CD4-positive, alpha-beta T cell treated with Interleukin-21 for 1 hour (primary cell): ENCODE measurements around the gene MYBPC1.
"Not testable (repeated sequence)": the region's sequence is repeated elsewhere in the genome, so short reads cannot be mapped to it uniquely, and the experiment has no call there.

Experiments used
- DNase-seq: peaks from one replicate; pipeline ENCODE4 v3.0.0-alpha.2; 2020

MYBPC1 gene

DNA sequence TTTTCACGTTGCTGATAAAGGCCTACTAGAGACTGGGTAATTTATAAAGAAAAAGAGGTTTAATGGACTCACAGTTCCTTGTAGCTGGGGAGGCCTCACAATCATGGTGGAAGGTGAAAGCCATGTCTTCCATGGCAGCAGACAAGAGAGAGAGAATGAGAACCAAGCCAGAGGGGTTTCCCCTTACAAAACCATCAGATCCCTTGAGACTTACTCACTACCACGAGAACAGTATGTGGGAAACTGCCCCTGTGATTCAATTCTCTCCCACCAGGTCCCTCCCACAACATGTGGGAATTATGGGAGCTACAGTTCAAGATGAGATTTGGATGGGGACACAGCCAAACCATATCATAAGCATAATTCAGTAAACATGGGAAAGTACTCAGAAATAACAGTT lies 65.9 kb downstream of the MYBPC1 start:
- DNase-seq, result not testable (repeated sequence)

DNA sequence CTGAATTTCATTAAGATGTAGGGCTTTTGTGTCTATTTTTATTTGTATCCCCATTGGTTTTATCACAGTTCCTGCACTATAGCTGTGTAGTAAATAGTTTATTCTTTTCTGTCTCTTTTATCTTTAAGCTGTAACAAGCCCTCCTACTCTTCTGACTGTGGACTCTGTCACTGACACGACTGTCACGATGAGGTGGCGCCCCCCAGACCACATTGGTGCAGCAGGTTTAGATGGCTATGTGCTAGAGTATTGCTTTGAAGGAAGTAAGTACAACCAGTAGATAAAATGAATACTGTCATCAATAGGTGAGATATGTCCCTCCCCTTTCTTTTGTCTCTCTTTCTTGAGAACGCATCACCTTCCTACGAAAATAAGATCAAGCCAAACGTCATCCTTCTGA lies 68.5 kb downstream of the MYBPC1 start:
- no peak for DNase-seq

DNA sequence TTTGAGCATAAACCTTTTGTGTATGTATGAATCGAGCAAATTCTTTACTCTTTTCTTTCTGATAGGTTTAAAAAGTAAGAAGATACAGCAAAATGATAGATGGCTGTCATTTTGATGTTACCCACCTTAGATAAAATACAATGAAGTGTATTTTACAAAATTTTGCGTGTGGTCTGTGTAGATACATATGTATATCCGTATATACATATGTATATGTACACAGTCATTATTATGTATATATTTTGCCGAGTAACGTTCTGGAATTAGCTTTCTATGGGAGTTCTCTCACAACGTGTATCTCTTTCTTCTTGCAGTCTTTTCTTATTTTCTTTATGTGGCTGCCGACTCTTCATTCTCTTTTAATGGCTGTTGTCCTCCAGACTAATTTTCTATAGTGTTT lies 70.2 kb downstream of the MYBPC1 start:
- DNase-seq, result no peak

DNA sequence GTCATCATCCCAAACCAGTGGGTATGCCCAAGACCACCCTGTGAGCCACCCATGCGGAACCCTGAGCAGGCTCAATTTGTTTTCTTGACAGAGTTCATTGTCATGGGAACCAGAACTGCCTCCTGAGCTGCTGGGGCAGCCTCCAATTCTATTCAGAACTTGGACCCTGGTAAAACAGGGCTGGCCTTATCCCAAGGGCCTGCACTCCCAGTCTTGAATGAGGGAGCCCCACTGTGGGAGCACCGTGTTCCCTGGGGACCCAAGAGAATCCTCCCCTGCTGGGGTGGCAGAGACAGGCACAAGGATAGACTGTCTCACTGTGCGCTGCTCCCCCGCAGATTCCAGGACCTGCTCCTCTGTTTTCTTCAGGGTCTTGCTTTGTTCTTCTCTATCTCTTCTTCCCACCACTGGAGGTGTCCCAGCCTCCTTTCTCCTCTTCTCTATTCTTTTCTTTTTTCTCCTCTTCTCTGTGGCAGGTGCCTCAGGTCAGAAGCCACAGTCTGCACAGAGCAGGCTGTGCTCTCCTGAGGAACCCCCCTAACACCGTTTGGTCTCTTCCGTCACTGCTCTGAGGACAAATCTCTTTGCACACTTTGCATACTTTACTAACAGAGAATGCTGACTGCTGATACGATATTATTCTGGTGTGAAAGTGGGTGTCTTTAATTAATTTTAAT lies 71.4 kb downstream of the MYBPC1 start:
- no peak for DNase-seq

DNA sequence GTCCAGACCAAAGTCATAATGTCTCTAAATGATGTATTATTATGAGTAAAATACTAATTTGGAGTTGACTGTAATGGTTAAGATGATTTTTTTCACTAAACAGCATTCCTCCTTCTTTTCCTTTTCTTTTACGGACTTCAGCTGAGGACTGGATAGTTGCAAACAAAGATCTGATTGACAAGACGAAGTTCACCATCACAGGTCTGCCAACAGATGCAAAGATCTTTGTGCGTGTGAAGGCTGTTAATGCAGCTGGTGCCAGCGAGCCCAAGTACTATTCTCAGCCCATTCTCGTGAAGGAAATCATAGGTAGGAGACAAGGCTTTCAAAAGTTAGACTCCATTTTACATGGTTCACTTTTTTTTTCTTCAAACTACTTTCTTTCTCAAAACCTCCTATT lies 72.8 kb downstream of the MYBPC1 start:
- DNase-seq, result no peak

DNA sequence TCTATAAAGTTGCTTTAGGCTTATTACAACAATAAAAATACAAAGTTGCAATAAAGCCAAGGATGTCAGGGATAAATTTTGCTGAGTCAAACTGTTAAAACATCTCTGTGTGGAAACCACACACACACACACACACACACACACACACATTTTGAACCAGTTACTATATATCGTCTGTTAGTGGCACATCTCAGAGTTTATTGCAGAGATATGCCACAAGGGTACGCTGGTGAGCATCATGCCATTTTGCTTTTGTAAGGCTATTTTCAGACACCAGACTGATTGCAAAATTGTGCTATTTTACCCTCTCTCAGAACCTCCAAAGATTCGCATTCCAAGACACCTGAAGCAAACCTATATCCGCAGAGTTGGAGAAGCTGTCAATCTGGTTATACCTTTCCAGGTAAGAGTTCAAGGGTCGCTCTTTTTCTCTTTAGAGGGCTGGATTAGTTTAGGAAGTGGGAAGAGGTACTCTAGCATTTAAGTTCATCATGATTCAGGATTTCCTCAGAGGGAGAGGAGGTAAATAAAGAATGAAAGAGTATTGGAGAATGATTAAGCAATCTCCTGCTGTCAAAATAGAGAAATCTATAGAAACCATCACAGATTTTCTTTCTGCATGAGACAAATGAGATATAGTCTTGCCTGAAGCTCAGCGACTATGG lies 75.4 kb downstream of the MYBPC1 start:
- DNase-seq, result peak; percentile 66

DNA sequence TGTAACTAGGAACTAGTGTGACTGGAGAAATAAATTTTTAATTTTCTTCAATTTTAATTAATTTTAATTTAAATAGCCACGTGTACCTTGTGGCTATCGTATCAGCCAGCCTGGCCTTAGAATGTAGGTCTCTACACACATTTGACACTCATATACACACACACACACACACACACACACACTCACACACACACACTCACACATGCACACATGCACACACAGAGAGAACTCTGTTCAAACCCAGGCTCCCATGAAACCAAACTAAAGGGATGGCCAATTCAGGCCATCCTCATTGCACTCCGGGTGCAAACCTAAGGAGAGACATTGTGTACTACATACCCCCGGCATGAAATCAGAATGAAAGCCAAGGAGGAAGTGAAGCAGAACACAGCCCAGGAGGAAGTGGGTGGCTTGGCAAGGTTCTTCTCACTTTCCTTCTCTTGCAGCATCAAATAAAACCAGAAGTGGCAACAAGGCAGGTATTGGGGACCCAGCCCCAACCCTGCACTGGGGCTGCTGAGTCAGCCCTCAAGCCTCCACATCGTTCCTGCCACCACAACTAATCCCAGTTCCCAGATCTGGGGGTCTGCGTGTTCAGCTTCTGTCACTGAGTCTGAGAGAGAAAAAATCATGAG lies 76.5 kb downstream of the MYBPC1 start:
- peak; percentile 42 for DNase-seq

DNA sequence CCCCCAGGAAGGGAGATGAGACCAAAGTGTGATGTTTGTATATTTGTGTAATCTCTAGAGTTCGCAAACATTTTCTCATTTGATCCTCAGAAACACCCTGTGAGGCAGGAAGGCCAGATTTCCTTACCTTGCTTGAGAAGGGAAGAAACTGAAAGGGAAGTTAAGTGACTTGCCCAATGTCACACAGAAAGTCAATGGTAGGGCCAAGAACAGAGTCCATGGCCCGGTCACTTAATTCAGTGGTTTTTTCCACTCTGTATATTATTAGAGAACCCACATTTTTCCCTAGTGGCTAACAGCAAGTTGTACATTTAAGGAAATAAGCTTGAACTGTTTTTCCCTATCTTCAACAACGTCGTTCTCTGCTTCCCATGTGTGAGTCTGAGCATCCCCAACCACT lies 77.1 kb downstream of the MYBPC1 start:
- no peak for DNase-seq

DNA sequence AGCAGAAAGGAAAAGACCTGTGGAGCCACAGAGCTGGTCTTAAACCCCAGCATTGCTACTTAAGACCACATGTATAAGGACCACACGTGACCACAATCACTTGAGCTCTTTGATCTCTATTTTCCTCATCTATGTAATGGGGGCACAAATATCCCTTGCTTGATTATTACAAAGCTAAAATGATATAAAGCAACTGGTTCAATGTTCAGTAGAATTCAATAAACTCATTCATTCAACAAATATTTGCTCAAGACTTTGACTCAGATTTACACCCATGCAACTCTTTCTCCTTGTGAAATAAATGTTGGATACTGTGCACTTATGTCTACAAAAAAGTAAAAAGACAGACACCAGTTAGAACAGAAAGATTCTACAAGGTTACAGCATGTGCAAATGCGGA lies 80.8 kb downstream of the MYBPC1 start:
- DNase-seq, result no peak

DNA sequence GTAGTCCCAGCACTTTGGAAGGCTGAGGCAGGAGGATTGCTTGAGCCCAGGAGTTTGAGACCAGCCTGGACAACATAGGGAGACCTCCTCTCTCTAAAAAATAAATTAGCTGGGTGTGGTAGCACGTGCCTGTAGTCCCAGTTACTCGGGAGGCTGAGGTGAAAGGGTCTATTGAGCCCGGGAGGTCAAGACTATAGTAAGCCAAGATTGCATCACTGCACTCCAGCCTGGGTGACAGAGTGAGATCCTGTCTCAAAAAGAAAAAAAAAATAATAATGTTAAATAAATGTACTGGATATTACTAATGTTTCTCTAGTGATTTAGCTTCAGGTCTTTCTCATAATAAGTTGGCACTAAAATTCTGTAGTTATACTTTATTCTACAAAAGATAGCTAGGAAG lies 81.7 kb downstream of the MYBPC1 start:
- not testable (repeated sequence) for DNase-seq

DNA sequence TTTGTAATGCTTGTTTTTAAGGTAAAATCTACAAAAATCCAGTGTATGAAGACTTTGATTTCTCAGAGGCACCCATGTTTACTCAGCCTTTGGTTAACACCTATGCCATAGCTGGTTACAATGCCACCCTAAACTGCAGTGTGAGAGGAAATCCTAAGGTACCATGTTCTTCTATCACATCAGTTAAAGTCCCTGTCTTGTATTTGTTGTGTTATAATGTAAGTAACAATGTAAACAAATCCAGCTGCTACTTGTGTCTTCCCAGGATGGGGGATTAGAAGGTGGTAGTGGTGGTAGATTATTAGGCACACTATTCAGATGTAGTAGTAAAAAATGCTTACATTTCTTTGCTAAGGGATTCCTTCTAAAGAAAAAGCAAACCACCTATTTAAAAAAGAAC lies 83.3 kb downstream of the MYBPC1 start:
- no peak for DNase-seq

DNA sequence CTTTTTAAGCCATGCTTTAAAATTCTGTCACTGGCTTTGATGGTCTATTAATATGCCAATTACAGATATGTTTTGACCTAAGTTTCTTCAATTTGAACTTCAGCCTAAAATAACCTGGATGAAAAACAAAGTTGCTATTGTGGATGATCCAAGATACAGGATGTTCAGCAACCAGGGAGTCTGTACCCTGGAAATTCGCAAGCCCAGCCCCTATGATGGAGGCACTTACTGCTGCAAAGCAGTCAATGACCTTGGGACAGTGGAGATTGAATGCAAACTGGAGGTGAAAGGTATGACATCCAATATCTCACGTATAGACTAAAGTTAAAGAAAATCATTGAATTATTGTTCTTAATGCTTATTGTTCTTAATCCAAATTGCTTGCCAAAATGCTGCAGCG lies 85.5 kb downstream of the MYBPC1 start:
- DNase-seq, result no peak

DNA sequence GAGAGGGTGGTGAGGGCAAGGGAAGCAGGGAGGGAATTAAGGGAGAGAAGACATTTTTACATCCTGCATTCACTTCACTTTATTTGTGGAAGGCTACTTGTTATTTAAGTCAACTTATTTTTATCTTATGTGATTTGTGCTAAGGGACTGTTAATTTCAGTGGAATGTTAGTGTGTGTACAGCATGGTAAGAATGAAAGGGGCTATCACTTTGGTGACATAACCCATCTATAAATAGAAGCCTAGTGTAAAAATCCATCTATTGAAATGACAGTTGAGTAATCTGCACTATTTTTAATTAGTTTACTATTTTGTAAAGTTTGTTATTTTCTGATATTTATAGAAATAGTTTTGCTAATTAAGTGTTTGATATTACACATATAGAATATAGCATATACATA lies 85.9 kb downstream of the MYBPC1 start:
- no peak for DNase-seq

DNA sequence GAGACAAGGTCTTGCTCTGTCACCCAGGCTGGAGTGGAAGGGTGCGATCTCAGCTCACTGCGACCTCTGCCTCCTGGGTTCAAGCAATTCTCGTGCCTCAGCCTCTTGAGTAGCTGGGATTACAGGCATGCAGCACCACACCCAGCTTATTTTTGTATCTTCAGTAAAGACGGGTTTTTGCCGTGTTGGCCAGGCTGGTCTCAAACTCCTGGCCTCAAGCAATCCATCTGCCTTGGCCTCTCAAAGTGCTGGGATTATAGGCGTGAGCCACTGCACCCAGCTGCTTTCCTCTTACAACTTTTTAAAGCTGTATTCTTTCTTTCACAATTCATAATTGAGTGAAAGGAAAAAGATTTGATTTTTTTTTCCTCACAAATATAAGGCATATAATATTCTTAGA lies 86.9 kb downstream of the MYBPC1 start:
- DNase-seq, result not testable (repeated sequence)

DNA sequence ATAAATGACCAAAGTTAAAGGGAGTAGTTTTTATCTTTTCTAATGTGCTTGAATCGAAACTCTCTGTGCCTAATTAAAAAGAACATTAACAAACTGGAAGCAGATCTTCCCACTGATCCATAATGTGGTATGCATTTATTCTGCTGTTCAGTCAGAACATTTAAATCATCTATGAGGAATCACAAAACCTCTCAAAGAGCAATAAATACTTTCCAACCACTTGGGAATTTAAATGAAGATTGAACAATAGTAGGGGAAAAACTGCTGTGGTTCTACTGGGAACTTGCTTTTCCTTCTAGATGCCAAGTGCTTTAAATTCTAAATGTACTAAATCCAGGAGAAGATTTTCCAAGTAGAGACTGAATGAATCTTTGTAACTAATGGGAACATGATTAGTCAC lies 90.3 kb downstream of the MYBPC1 start:
- no peak for DNase-seq

DNA sequence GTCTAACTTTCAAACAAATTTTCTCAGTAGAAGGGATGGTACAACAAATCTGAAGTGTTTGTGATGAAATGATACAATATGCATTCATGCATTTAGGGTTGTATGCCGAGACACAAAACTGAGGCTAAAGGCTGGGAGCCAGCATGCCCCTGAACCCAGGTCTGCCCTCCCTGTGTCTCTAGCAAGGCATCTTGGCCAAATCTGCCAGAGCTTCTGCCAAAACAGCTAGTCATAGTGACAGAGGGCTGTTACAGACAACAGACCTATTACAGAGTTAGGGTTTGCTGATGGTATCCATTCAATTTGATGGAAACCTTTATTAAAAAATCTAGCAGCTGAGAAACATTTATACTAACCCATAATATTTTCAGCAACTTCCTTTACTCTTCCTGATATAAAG lies 91.4 kb downstream of the MYBPC1 start:
- DNase-seq, result no peak

DNA sequence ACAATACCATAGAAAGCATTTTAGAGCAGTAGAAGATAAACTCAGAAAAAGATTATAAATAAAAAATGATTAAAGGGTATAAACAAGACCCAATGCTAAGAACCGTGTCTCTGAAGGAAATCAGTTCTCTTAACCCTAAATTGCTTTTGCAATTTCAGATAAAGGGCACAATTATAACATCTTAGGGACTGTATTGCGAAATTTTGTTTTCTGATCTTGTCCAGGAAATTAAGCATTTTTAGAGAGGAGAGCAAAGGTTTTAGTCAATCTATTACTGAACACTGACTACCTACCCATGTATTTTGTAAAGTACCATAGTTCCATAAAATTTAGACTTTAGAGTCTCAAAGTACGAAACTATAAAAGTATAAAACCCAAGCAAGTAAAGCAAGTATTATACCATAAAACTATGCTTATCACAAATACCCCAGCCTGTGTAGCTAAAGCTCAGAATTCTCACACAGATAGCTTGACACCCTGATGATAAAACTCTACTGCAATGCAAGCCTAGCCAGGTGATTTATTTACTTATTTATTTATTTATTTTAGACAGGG lies 95.8 kb downstream of the MYBPC1 start:
- no peak for DNase-seq

DNA sequence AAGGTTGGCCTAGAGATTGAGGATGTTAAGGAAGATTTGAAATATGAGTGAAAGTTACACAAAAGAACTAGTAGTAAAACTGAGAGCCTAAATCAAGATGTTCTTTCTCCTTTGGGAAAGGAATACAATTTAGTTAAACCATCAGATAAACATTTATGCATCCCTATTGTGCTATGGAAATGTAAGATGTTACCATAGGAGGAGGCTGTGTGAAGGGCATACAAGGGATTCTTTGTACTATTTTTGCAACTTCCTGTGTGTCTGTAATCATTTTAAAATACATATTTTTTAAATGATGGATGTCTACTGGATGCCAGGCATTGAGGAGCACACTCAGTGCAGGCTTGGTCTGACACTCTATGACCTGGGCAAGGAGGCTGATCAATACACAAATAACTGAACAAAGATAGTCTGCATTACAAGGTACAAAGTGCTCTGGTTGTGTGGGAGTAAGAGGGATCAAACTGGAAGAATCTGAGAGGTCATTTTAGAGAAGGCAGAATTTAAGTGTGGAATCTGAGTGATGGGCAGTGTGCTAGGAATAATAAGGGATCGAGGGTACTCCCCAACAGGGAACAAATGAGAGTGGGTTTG lies 96.8 kb downstream of the MYBPC1 start:
- DNase-seq, result no peak

DNA sequence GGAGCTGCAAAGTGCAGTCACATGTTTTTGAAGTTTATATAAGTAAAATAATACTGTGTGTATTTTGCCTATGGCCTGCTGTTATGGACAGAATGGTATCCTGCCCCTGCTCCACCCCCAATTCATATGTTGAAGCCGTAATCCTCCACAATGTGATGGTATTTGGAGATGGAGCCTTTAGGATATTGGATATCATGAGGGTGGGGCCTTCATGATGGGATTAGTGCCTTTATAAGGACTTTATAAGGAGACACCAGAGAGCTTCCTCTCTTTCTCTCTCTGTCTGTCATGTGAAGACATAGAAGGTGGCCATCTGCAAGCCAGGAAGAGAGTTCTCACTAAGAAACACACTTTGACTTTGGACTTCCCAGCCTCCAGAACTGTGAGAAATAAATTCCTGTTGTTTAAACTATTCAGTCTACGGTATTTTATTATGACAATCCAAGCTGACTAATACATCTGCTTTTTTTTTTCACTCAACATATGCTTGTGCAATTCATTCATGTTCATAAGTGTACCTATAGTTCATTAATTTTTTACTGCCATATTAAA lies 99.6 kb downstream of the MYBPC1 start:
- no peak for DNase-seq

DNA sequence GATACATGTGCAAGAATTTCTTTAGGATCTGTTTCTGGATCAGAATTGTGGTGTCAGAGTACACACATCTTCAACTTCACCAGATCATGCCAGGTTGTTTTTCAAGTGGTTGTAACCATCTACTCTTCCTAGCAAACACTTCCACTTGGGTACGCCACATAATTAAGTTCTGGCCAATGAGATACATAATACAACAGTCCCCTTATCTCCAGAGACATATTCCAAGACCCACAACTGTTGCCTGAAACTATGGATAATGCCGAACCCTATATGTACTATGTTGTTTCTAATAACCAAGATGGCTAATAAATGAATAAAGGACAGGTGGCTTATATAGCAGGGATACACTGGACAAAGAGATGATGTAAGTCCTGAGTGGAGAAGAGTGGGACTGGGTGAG lies 100.2 kb downstream of the MYBPC1 start:
- DNase-seq, result no peak

DNA sequence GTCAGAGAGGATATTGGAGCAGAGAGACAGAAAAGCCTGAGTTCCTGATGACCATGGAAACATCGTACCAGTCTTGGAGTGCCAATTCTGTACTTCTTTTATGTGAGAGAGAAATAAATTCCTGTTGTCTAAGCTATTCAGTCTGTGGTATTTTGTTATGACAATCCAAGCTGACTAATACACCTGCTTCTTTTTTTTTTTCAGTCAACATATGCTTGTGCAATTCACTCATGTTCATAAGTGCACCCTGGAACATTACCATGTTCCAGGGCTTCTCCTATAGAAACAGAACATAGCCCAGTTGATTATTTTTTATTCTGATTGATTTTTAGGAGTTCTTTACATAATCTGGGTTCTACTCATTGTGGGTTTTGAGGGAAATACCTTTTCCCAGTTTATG lies 100.9 kb downstream of the MYBPC1 start:
- no peak for DNase-seq

DNA sequence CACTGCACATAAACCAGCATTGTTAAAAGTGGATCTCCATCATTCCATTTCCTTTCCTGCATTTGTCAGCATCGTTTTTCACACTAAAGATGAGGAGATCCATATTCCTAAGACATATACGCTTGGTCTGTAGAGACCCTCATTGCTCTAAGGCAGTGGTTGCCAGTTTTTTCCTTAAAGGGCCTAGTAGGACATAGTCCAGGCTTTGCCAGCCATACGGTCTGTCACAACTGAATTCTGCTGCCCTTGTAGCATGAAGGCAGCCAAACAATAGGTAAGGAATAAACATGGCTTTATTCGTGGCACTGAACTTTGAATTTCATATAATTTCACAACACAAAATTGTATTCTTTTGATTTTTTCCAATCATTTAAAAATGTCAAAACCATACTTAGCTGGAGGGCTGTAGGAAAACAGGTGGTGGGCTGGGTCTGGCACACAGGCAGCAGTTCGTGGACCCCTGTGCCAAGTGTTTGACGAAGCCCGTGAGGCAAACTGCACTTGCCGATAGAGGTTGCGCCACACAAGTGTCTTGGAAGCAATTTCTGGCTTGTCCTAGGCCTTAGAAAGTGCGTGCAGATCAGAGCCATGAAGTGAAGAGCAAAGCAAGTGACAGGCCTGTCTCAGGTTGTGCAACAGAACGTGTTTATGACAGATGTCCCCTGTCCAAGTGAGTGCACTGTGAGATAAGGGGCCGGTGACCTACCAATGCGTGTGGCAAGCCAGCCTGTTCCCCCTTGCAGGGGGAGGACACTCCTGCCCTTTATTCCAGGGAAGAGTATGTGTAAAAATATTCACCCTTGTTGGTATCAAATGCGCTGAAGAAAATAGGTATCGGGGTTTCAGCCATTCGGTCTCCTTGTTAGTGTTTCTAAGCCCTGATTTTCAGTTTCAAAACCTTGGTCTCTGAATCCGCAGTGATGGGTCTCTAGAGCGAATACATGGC lies 101.8 kb downstream of the MYBPC1 start:
- DNase-seq, result no peak
